Neuronal stem cell (in vitro differentiated cells): ENCODE data around the gene EIF3J.
A peak's percentile ranks its signal among the peaks of the same experiment; 100 is the strongest.

ENCODE experiments used
- DNase-seq: peaks from one replicate; pipeline ENCODE4 v3.0.0-alpha.2; 2013; ENCODE audit warnings: low spot score
- H2AFZ ChIP-seq: one replicate; pipeline ENCODE4 v1.6.1; 2013; ENCODE audit warnings: mild to moderate bottlenecking, low read length, inconsistent platforms
- H2AK5ac ChIP-seq: 2 replicates; pipeline ENCODE4 v1.6.1; 2013; ENCODE audit warnings: low read depth, mild to moderate bottlenecking, inconsistent platforms, low read length, moderate library complexity, mixed read lengths
- H2BK120ac ChIP-seq: 2 replicates; pipeline ENCODE4 v1.6.1; 2013; ENCODE audit warnings: low read depth, mild to moderate bottlenecking, inconsistent platforms, low read length, moderate library complexity, mixed read lengths
- H2BK12ac ChIP-seq: one replicate; pipeline ENCODE4 v1.6.1; 2013; ENCODE audit warnings: low read length, inconsistent platforms
- H2BK15ac ChIP-seq: 2 replicates; pipeline ENCODE4 v1.6.1; 2013; ENCODE audit warnings: mild to moderate bottlenecking, low read length, inconsistent platforms, mixed read lengths
- H2BK5ac ChIP-seq: one replicate; pipeline ENCODE4 v1.6.1; 2013; ENCODE audit warnings: inconsistent platforms, mild to moderate bottlenecking, low read length, moderate library complexity
- H3K14ac ChIP-seq: one replicate; pipeline ENCODE4 v1.6.1; 2013; ENCODE audit warnings: low read length, inconsistent platforms
- H3K18ac ChIP-seq: 2 replicates; pipeline ENCODE4 v1.6.1; 2013; ENCODE audit warnings: low read length, inconsistent platforms
- H3K23ac ChIP-seq: 2 replicates; pipeline ENCODE4 v1.6.1; 2013; ENCODE audit warnings: low read depth, mild to moderate bottlenecking, mixed read lengths, low read length, inconsistent platforms; ENCODE audit not compliant: poor library complexity
- H3K27ac ChIP-seq: replicated peaks from 3 replicates; pipeline ENCODE4 v1.5.1; 2013; ENCODE audit warnings: low read length, inconsistent platforms
- H3K27me3 ChIP-seq, 3 experiments: 2 replicates each; pipeline ENCODE4 v1.6.1; 2013; ENCODE audit warnings: low read length in 3 of 3, mild to moderate bottlenecking in 2 of 3, inconsistent platforms in 1 of 3, low read depth in 1 of 3, mixed read lengths in 1 of 3, moderate library complexity in 1 of 3; ENCODE audit not compliant: control insufficient read depth in 3 of 3, insufficient read depth in 3 of 3
- H3K36me3 ChIP-seq, 2 donors: replicated peaks in 1 of 2; 2 replicates each; pipeline ENCODE4 v1.6.1; 2013; ENCODE audit warnings: low read length in 2 of 2; ENCODE audit not compliant: control insufficient read depth in 2 of 2, insufficient read depth in 2 of 2
- H3K4ac ChIP-seq: 2 replicates; pipeline ENCODE4 v1.6.1; 2013; ENCODE audit warnings: inconsistent platforms, mild to moderate bottlenecking, low read length, moderate library complexity
- H3K4me1 ChIP-seq, 2 donors: 1 replicate in 1 of 2; 2 replicates in 1 of 2; pipeline ENCODE4 v1.6.1; 2013; ENCODE audit warnings: low read length in 2 of 2, low read depth in 1 of 2; ENCODE audit not compliant: control insufficient read depth in 2 of 2, insufficient read depth in 1 of 2
- H3K4me2 ChIP-seq: one replicate; pipeline ENCODE4 v1.6.1; 2013; ENCODE audit warnings: mild to moderate bottlenecking, low read length, inconsistent platforms; ENCODE audit not compliant: insufficient read depth, poor library complexity, severe bottlenecking
- H3K4me3 ChIP-seq, 2 donors: 2 replicates each; pipeline ENCODE4 v1.5.1; 2013; ENCODE audit warnings: low read length in 2 of 2, mild to moderate bottlenecking in 2 of 2, inconsistent platforms in 1 of 2, moderate library complexity in 1 of 2
- H3K79me1 ChIP-seq: one replicate; pipeline ENCODE4 v1.6.1; 2013; ENCODE audit warnings: low read depth, mild to moderate bottlenecking, inconsistent platforms, low read length, moderate library complexity
- H3K9ac ChIP-seq: one replicate; pipeline ENCODE4 v1.6.1; 2013; ENCODE audit warnings: mild to moderate bottlenecking, low read depth, low read length, inconsistent platforms; ENCODE audit not compliant: poor library complexity
- H3K9me3 ChIP-seq, 2 donors: replicated peaks in 1 of 2; 2 replicates each; pipeline versions ENCODE3 to v1.6.1; 2013; ENCODE audit warnings: low read length in 2 of 2, mild to moderate bottlenecking in 2 of 2, inconsistent platforms in 1 of 2, low read depth in 1 of 2, mixed read lengths in 1 of 2, moderate library complexity in 1 of 2; ENCODE audit not compliant: control insufficient read depth in 2 of 2, insufficient read depth in 1 of 2
- H4K8ac ChIP-seq: one replicate; pipeline ENCODE4 v1.6.1; 2013; ENCODE audit warnings: low read depth, mild to moderate bottlenecking, inconsistent platforms, low read length, moderate library complexity
- H4K91ac ChIP-seq: one replicate; pipeline ENCODE4 v1.6.1; 2013; ENCODE audit warnings: low read length, low read depth, mild to moderate bottlenecking, inconsistent platforms; ENCODE audit not compliant: poor library complexity
- WGBS, 2 donors: extraction: QIAGEN DNeasy Blood & Tissue Kit; methylation state at CpG; one replicate each; pipeline ENCODE4 v1.1.7; 2013; ENCODE audit warnings: missing lambda C conversion rate in 2 of 2, mixed read lengths in 1 of 2; ENCODE audit not compliant: insufficient read length in 2 of 2, insufficient replicate concordance in 1 of 2; ENCODE audit errors: extremely low coverage in 2 of 2; 5-methylcytosine and 5-hydroxymethylcytosine counted together

EIF3J gene

DNA sequence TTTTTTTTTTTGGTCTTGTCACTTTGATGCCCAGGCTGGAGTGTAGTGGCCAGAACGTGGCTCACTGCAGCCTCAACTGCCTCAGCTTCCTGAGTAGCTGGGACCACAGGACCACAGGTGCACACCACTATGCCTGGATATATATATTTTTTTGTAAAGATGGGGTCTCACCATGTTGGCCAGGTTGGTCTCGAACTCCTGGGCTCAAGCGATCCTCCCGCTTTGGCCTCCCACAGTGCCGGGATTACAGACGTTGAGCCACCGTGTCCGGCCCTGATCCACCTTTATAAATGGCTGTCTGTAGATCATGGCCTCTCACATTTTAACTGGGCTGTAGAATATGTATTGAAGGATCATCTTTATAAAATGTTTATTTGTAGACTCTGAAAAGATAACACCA lies 1.9 kb upstream of the EIF3J start:
- H3K18ac ChIP-seq: no peak overlapping the region
- no peak overlapping the region for H2AFZ ChIP-seq
- H3K14ac ChIP-seq: no peak overlapping the region
- H2BK12ac ChIP-seq: no peak overlapping the region
- peaks cover 4 to 5% of the 10 kb centered on the region in 2 donors for H3K4me1 ChIP-seq
- no peak for DNase-seq
- no CpG with 5 or more reads among the region's 8 CpGs for WGBS, 2 donors
- no peak overlapping the region for H2BK5ac ChIP-seq
- H3K36me3 ChIP-seq: peaks cover 2 to 20% of the 10 kb centered on the region in 2 donors
- no peak overlapping the region for H4K91ac ChIP-seq
- H3K9me3 ChIP-seq: no peaks in the 10 kb centered on the region
- no peak overlapping the region for H2BK15ac ChIP-seq
- H3K4me3 ChIP-seq: no peak overlapping the region
- no peak overlapping the region for H4K8ac ChIP-seq
- H2BK120ac ChIP-seq: no peak overlapping the region
- H3K4me2 ChIP-seq: no peak overlapping the region
- H3K4ac ChIP-seq: no peak overlapping the region
- no peak overlapping the region for H2AK5ac ChIP-seq
- H3K23ac ChIP-seq: no peak overlapping the region
- H3K79me1 ChIP-seq: peaks cover 2% of the 10 kb centered on the region
- H3K9ac ChIP-seq: no peak overlapping the region
- H3K27me3 ChIP-seq: no peaks in the 10 kb centered on the region
- no peak overlapping the region for H3K27ac ChIP-seq

DNA sequence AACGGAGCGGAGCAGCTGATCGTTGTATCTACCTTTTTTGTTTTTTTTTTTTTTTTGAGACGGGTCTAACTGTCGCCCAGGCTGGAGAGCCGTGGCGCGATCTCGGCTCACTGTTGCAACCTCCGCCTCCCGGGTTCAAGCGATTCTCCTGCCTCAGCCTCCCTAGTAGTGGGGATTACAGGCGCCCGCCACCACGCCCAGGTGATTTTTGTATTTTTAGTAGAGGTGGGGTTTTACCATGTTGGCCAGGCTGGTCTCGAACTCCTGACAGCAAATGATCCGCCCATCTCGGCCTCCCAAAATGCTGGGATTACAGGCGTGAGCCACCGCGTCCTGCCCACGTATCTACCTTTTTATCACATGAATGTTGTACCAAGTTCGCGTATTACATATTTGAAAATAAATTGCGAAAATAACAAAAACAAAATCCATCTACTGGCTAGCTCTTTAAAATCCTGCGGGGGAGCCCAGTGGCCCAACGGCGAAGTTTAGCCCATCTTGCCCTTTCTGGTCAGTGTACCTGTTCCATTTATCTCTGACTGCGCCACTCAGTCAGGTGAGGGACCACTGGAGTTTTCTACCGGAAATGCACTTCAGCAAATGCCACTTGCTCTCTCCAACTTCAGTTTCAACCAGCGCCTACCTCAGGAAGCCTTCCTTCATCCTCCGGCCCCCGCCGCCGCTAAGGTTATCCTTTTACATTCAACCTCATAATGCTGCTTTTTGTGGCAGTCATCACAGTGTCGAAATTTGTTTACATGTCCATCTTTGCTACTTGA lies 1.2 kb upstream of the EIF3J start:
- Histone ChIP-seq H4K8ac (no peak overlapping the region), H4K91ac (no peak overlapping the region), H3K27ac (peak overlapping the region; percentile 99), H3K36me3 (peaks cover 2 to 26% of the 10 kb centered on the region in 2 donors), H3K9me3 (no peaks in the 10 kb centered on the region), H3K4me2 (peak overlapping the region; percentile 77), H3K4me1 (peaks cover 4 to 5% of the 10 kb centered on the region in 2 donors), H3K23ac (peak overlapping the region; percentile 99), H3K9ac (no peak overlapping the region), H2BK120ac (no peak overlapping the region), H2BK15ac (no peak overlapping the region), H3K14ac (no peak overlapping the region), H3K4me3 (peak overlapping the region; percentile 86 to 97), H2AK5ac (no peak overlapping the region), H3K27me3 (no peaks in the 10 kb centered on the region), H3K79me1 (peaks cover 2% of the 10 kb centered on the region), H3K4ac (no peak overlapping the region), H2AFZ (peak overlapping the region; percentile 97), H2BK5ac (peak overlapping the region; percentile 97), H3K18ac (peak overlapping the region; percentile 98), H2BK12ac (no peak overlapping the region)
- no CpG with 5 or more reads among the region's 36 CpGs for whole genome bisulfite sequencing, 2 donors
- DNase-seq: no peak

DNA sequence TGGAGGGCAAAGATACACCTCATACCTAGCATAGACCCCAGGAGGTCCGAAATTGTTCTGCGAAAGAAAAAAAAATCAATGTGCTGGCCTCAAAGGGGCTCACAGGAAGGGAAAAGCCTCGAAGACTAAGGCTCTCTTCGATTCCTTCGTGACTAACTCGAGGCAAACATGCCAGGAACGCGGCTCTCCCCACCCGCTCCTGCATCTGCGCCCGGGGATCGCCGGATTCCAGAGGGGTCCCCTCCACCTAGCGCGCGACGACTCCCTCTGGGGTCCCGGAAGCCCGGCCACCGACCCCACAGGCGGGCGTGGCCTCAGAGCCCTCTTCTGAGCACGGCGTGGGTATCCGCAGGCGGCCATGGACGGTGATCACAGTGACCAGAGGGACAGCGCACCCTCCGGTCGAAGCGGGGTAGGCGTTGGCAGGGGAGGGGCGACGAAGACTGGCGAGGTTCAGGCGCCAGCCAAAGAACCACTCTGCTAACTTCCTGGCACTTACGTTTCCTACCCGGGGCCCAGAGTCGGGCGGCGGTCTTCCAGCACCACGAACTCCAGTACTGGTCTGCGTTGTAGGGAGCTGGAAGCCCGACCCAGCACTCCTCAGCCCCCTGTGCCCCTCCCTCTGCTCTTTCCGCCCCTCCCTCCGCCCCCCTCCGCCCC lies 515 bp upstream of the EIF3J start:
- H2BK12ac ChIP-seq: peak overlapping the region; percentile 41
- H3K79me1 ChIP-seq: peaks cover 2% of the 10 kb centered on the region
- H3K9ac ChIP-seq: peak overlapping the region; percentile 93
- peak overlapping the region; percentile 97 for H2AFZ ChIP-seq
- H3K4me3 ChIP-seq: peak overlapping the region; percentile 86 to 97
- peak overlapping the region; percentile 77 for H3K4me2 ChIP-seq
- H3K27ac ChIP-seq: peak overlapping the region; percentile 99
- no peaks in the 10 kb centered on the region for H3K9me3 ChIP-seq
- H4K91ac ChIP-seq: no peak overlapping the region
- peak overlapping the region; percentile 97 for H2BK5ac ChIP-seq
- no peak overlapping the region for H2AK5ac ChIP-seq
- peak overlapping the region; percentile 43 for H4K8ac ChIP-seq
- H3K27me3 ChIP-seq: no peaks in the 10 kb centered on the region
- H3K14ac ChIP-seq: no peak overlapping the region
- no CpG with 5 or more reads among the region's 47 CpGs for WGBS, 2 donors
- H3K18ac ChIP-seq: peak overlapping the region; percentile 98
- no peak overlapping the region for H3K4ac ChIP-seq
- peaks cover 4 to 5% of the 10 kb centered on the region in 2 donors for H3K4me1 ChIP-seq
- H2BK15ac ChIP-seq: peak overlapping the region; percentile 81
- peaks cover 6 to 33% of the 10 kb centered on the region in 2 donors for H3K36me3 ChIP-seq
- DNase-seq: peak; percentile 83
- no peak overlapping the region for H2BK120ac ChIP-seq
- peak overlapping the region; percentile 99 for H3K23ac ChIP-seq

DNA sequence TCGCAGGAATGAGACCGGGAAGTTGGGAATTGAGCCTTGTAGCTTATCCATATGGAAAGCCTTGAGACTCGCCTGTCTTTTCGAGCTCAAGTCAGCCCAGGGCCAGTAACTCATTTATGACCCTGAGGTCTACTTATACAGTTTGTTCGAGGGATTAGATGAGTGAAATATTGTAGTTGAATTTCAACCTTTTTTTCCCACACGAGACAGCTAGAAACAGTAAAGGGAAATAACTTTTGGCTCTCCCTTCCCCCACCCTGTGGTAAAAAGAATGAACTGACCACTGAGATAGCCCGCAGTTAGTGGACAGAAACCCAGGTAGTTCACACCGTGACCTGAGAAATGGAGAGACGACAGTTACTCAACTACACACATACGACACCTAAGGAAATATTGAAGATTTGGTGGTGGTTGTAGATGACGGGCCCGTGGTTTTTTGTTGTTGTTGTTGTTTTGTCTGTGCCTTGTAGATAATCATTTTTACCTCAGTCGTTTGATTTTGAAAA lies 841 bp downstream of the EIF3J start:
- WGBS, 2 donors: no CpG with 5 or more reads among the region's 13 CpGs
- Histone ChIP-seq H3K23ac (peak overlapping the region; percentile 99), H3K9ac (peak overlapping the region; percentile 96), H3K79me1 (peaks cover 2% of the 10 kb centered on the region), H3K4me1 (peaks cover 4 to 5% of the 10 kb centered on the region in 2 donors), H3K14ac (no peak overlapping the region), H4K91ac (no peak overlapping the region), H3K36me3 (peaks cover 6 to 47% of the 10 kb centered on the region in 2 donors), H2AK5ac (peak overlapping the region; percentile 91), H3K4ac (no peak overlapping the region), H2BK120ac (no peak overlapping the region), H4K8ac (peak overlapping the region; percentile 43), H3K18ac (no peak overlapping the region), H2BK15ac (peak overlapping the region; percentile 37), H3K4me3 (peak overlapping the region; percentile 97), H3K27ac (peak overlapping the region; percentile 83), H3K4me2 (peak overlapping the region; percentile 73), H3K9me3 (no peaks in the 10 kb centered on the region), H2BK5ac (peak overlapping the region; percentile 97), H2BK12ac (no peak overlapping the region), H2AFZ (peak overlapping the region; percentile 97), H3K27me3 (no peaks in the 10 kb centered on the region)
- DNase-seq: no peak
